Measurements from ENCODE around the gene ARHGEF4. TPM values are rescaled to one million over a fixed set of nuclear protein-coding genes. Genes with fewer than 3 reads are reported as not detected.
A peak's percentile ranks its signal among the peaks of the same experiment; 100 is the strongest.

Gene ARHGEF4
- total RNA-seq, 4 donors from 2014 or later = 52.8 to 82.4 (median 73.3) TPM

GRCh38 chr2:130912471-130912870 lies 75.8 kb downstream of the ARHGEF4 start:
- WGBS, 2 donors = 20 to 38% methylated on average over 2 of the region's 4 CpGs
- TF ChIP-seq POLR2A (IDR thresholded peaks at IDR 0.05) (no peak), CTCF (IDR thresholded peaks at IDR 0.05) (no peak)
- intact Hi-C loops (cut with DNase I) = no loop called here
- DNase-seq = no peak
- H3K36me3 ChIP-seq = peaks cover 0 to 22% (median 0%) of the 10 kb centered on the region in 3 donors
- peak overlapping the region; percentile 66 to 92 (median 90) for H3K27ac ChIP-seq
- peak overlapping the region; percentile 3 to 30 (median 24) for H3K4me3 ChIP-seq
- no peaks in the 10 kb centered on the region for H3K9me3 ChIP-seq
- H3K27me3 ChIP-seq = peaks cover 0 to 34% (median 0%) of the 10 kb centered on the region in 4 donors
- peaks cover 32 to 87% (median 34%) of the 10 kb centered on the region in 3 donors for H3K4me1 ChIP-seq

GRCh38 chr2:130913891-130914290 lies 77.2 kb downstream of the ARHGEF4 start:
- Histone ChIP-seq H3K4me1 (peaks cover 32 to 91% (median 34%) of the 10 kb centered on the region in 3 donors), H3K9me3 (no peaks in the 10 kb centered on the region), H3K27ac (peak overlapping the region; percentile 70 to 92 (median 90)), H3K36me3 (peaks cover 0 to 22% (median 0%) of the 10 kb centered on the region in 3 donors), H3K27me3 (peaks cover 0 to 34% (median 0%) of the 10 kb centered on the region in 4 donors), H3K4me3 (peak overlapping the region in 1 of 4 donors; percentile 2)
- DNase-seq = no peak
- 68 to 70% methylated on average over 5 to 6 of the region's 6 CpGs for WGBS, 2 donors
- intact Hi-C loops (cut with DNase I) = no loop called here
- no peak for TF ChIP-seq CTCF (IDR thresholded peaks at IDR 0.05)
- TF ChIP-seq POLR2A (IDR thresholded peaks at IDR 0.05) = no peak

GRCh38 chr2:130915149-130915548 lies 78.4 kb downstream of the ARHGEF4 start:
- TF ChIP-seq POLR2A (IDR thresholded peaks at IDR 0.05) (no peak), CTCF (IDR thresholded peaks at IDR 0.05) (no peak)
- H3K27me3 ChIP-seq = peaks cover 0 to 34% (median 0%) of the 10 kb centered on the region in 4 donors
- DNase-seq = no peak
- H3K4me3 ChIP-seq = no peak overlapping the region
- H3K36me3 ChIP-seq = peaks cover 0 to 22% (median 0%) of the 10 kb centered on the region in 3 donors
- peak overlapping the region; percentile 84 to 92 (median 90) for H3K27ac ChIP-seq
- 21 to 41% methylated on average over 2 to 5 of the region's 5 CpGs for WGBS, 2 donors
- H3K4me1 ChIP-seq = peaks cover 28 to 84% (median 29%) of the 10 kb centered on the region in 3 donors
- intact Hi-C loops (cut with DNase I) = no loop called here
- no peaks in the 10 kb centered on the region for H3K9me3 ChIP-seq

- Histone ChIP-seq H3K27me3 (peaks cover 0 to 34% (median 0%) of the 10 kb centered on the region in 4 donors), H3K4me3 (no peak overlapping the region), H3K27ac (peak overlapping the region; percentile 84 to 92 (median 90)), H3K9me3 (no peaks in the 10 kb centered on the region), H3K36me3 (peaks cover 0 to 22% (median 0%) of the 10 kb centered on the region in 3 donors), H3K4me1 (peaks cover 22 to 81% (median 27%) of the 10 kb centered on the region in 3 donors)
- DNase-seq = no peak
- intact Hi-C loops (cut with DNase I) = no loop called here
- TF ChIP-seq CTCF (IDR thresholded peaks at IDR 0.05) = no peak
- no peak for TF ChIP-seq POLR2A (IDR thresholded peaks at IDR 0.05)
- WGBS, 2 donors = 33 to 50% methylated on average over 5 to 20 of the region's 50 CpGs
Observed at GRCh38 chr2:130915595-130916437, 79.1 kb downstream of the ARHGEF4 start.

- Histone ChIP-seq H3K27ac (peak overlapping the region in 3 of 4 donors; percentile 89 to 92 (median 90)), H3K4me1 (peaks cover 17 to 76% (median 23%) of the 10 kb centered on the region in 3 donors), H3K27me3 (peaks cover 0 to 34% (median 0%) of the 10 kb centered on the region in 4 donors), H3K4me3 (no peak overlapping the region), H3K36me3 (peaks cover 0 to 22% (median 0%) of the 10 kb centered on the region in 3 donors), H3K9me3 (no peaks in the 10 kb centered on the region)
- no peak for DNase-seq
- TF ChIP-seq CTCF (IDR thresholded peaks at IDR 0.05) (no peak), POLR2A (IDR thresholded peaks at IDR 0.05) (no peak)
- 71% methylated on average over 1 to 5 of the region's 19 CpGs for WGBS, 2 donors
- intact Hi-C loops (cut with DNase I) = no loop called here
Observed at GRCh38 chr2:130916438-130916705, 79.7 kb downstream of the ARHGEF4 start.

Measured in esophagus squamous epithelium (tissue), 5 donors.